Epidermal melanocyte (primary cell): ENCODE results near the gene FAM236A.
"Not testable (repeated sequence)": the region's sequence is repeated elsewhere in the genome, so short reads cannot be mapped to it uniquely, and the experiment has no call there.

Experiments used
- DNase-seq: peaks from one replicate; pipeline ENCODE4 v3.0.0; 2011; ENCODE audit warnings: low spot score; ENCODE audit not compliant: insufficient read length

The FAM236A gene

GRCh38 chrX:72937906-72938305 is at the start of gene FAM236A:
Gene FAM236A, plus strand, starts transcription at chrX:72938206. Its CDS starts 57 bp downstream, at chrX:72938263.
- DNase-seq, result not testable (repeated sequence)

GRCh38 chrX:72889740-72890139 is 48.3 kb upstream of the FAM236A start:
- not testable (repeated sequence) for DNase-seq

- DNase-seq, result not testable (repeated sequence)
Measured at GRCh38 chrX:72912315-72912714, 25.7 kb upstream of the FAM236A start, which contains the start of gene FAM236C. Gene FAM236C, plus strand, starts transcription at chrX:72912615. Its CDS starts 100 bp downstream, at chrX:72912715.

GRCh38 chrX:72916096-72916495 is 21.9 kb upstream of the FAM236A start:
- DNase-seq, result not testable (repeated sequence)

GRCh38 chrX:72932283-72932682 is 5.7 kb upstream of the FAM236A start:
- DNase-seq, result not testable (repeated sequence)

GRCh38 chrX:72936455-72936854 is 1.6 kb upstream of the FAM236A start:
- DNase-seq, result not testable (repeated sequence)

DNA sequence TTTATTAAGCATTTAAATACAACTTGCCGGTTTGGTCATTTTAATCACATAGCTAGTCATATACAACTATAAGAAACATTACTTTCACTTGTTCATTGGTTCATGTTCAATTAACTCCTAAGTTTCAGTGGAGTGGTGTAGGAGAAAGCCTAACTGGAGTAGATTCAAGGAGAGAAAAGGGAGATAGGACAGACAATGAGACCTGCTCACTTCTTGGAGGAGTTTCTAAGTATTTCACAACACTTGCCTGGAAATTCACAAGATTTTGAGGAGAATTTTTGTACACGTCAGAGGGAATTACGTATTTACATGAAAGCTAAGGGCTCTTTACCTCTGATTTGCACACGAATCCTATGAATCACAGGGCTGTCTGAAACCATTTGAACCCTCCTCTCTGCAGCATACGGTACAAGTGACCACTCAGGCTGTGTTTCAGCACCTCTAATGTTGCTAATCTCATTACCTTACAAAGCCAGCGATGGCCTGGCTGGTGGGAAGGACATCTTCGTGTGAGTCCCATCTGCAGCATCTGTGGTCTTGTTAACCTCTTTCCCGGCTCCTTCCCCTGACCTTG is 1.0 kb upstream of the FAM236A start:
- not testable (repeated sequence) for DNase-seq

DNA sequence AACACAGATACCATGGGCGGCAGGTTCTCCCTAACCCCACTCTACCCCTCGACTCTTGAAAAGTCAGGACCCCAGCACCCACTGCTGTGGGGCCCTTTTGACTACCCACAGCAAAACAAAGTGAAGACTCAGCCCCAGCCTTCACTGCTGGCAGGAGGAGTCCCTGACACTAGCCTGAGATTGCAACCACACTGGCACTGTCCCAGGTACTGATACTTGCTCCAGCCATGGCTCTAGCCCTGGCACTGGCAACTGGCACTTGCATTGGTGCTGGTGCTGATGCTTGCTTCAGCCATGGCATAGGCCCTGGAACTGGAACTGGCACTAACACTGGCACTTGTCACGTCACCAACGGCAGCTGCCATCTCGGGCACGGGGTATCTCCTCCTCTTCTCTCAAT is 4.3 kb downstream of the FAM236A start:
- not testable (repeated sequence) for DNase-seq

GRCh38 chrX:72943035-72943818 is 5.2 kb downstream of the FAM236A start:
- not testable (repeated sequence) for DNase-seq

- not testable (repeated sequence) for DNase-seq
Measured at GRCh38 chrX:72943819-72944169, 5.8 kb downstream of the FAM236A start, which contains the start of gene DMRTC1. Gene DMRTC1, minus strand, starts transcription at chrX:72943837. Its CDS starts 68,143 bp downstream, at chrX:72875694.

GRCh38 chrX:72959971-72960370 is 22.0 kb downstream of the FAM236A start:
- not testable (repeated sequence) for DNase-seq

- not testable (repeated sequence) for DNase-seq
Measured at GRCh38 chrX:72971859-72972258, 33.9 kb downstream of the FAM236A start.

DNA sequence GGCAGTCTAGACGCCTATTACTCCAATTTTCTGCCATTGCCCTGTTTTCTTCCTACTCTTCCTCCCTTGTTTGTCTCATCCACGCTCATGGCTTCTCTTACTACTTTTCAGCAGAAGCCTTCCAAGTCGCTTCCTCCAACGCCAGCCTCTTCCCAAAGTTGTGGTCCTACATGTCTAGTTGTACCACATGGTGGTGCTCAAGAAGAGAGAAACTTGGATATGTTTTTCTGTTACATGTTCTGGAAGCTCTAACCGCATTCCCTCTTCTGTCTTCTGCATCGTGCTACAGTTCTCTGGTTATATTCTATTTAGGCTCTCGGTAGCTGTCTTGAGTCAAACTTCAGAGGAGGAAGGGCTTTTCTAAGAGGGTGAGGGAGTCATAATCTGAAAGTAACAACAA is 36.9 kb downstream of the FAM236A start:
- not testable (repeated sequence) for DNase-seq

DNA sequence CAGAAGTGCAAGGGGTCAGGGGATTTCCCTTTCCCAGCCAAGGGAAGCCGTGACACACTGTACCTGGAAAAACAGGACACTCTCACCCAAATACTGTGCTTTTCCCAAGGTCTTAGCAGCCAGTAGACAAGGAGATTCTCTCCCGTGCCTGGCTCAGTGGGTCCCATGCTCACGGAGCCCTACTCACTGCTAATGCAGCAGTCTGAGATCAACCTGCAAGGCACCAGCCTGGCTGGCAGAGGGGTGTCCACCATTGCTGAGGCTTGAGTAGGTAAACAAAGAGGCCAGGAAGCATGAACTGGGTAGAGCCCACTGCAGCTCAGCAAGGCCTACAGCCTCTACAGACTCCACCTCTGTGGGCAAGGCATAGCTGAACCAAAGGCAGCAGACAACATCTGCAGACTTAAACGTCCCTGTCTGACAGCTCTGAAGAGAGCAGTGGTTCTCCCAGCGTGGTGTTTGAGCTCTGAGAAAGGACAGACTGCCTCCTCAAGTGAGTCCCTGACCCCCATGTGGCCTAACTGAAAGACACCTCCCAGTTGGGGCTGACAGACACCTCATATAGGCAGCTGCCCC is 43.0 kb downstream of the FAM236A start:
- not testable (repeated sequence) for DNase-seq
